Epithelial cell of proximal tubule (primary cell): Measurements from ENCODE around the gene SH3RF3. TPM values are rescaled to one million over a fixed set of nuclear protein-coding genes. Genes with fewer than 3 reads are reported as not detected.

Source experiments
- DNase-seq: peaks from one replicate; pipeline ENCODE4 v3.0.0-alpha.2; 2011; ENCODE audit warnings: low read depth
- H3K4me3 ChIP-seq: 2 replicates; pipeline ENCODE4 v1.5.1; 2011; ENCODE audit warnings: low read depth, mild to moderate bottlenecking, low read length
- total RNA-seq: library from RNA; depleted of rRNA; stranded (reverse); fragments of >200 nt; gene quantifications from 2 replicates; pipeline ENCODE4 v1.2.3, GENCODE V29; 2015
- TF ChIP-seq, protein P1 (sequence below): conservative IDR thresholded peaks from 2 replicates; pipeline ENCODE4 v1.5.1; 2012; ENCODE audit warnings: low read depth, mild to moderate bottlenecking, low read length

The SH3RF3 gene
- total RNA-seq, 1 donor from 2014 or later = 1.7 TPM

DNA sequence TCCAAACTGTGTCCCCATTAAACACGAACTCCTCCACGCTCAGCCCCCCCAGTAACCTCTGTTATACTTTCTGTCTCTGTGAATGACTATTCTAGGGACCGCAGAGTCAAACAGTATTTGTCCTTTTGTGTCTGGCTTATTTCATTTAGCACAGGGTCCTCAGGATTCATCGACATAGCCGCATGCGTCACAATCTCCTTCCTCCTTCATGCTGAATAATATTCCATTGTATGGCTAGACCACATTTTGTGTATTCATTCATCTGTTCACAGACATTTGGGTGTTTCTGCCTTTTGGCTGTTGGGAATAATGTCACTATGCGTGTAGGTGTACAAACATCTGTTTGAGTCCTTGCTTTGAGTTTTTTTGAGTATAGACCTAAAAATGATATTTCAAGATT is 80.9 kb downstream of the SH3RF3 start:
- no peak overlapping the region for H3K4me3 ChIP-seq
- TF ChIP-seq, protein P1, sequence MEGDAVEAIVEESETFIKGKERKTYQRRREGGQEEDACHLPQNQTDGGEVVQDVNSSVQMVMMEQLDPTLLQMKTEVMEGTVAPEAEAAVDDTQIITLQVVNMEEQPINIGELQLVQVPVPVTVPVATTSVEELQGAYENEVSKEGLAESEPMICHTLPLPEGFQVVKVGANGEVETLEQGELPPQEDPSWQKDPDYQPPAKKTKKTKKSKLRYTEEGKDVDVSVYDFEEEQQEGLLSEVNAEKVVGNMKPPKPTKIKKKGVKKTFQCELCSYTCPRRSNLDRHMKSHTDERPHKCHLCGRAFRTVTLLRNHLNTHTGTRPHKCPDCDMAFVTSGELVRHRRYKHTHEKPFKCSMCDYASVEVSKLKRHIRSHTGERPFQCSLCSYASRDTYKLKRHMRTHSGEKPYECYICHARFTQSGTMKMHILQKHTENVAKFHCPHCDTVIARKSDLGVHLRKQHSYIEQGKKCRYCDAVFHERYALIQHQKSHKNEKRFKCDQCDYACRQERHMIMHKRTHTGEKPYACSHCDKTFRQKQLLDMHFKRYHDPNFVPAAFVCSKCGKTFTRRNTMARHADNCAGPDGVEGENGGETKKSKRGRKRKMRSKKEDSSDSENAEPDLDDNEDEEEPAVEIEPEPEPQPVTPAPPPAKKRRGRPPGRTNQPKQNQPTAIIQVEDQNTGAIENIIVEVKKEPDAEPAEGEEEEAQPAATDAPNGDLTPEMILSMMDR = no peak
- DNase-seq = no peak

DNA sequence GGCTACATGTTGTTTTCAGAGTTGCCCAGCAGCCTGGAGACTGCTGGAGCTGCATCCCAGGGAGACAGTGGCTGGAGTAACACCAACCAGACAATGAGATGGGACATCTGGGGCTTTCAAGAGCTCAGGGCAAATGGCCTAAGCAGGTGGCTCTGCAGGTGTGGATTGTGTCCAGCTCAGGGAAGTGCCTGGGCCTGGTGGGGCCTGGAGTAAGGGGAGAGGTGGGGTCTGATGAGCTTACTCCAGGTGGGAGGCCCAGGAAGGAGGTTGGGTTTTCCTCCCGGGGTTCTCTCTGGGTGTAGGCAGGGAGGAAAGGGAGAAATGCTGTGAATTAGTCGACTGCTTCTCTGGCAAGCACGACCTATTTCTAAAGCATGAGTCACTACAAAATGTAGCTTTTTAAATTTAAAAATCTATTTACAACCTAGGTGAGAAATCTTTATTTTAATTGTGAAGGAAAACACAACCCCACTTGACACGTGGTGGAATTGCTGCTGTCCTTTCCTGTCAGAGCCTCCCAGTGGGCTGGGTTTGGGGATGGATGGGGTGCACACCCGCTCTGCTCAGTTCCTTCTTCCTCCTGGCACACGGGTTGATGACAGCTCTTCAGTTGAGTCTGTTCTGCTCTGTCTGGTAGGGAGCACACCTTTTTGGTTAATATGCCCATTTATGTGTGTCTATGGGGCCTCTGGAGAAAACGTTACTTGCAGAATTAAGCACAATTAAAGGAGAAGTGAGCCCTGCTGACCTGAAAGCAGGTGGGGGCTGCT is 81.6 kb downstream of the SH3RF3 start:
- no peak for DNase-seq
- H3K4me3 ChIP-seq = no peak overlapping the region
- TF ChIP-seq, protein P1 = no peak

DNA sequence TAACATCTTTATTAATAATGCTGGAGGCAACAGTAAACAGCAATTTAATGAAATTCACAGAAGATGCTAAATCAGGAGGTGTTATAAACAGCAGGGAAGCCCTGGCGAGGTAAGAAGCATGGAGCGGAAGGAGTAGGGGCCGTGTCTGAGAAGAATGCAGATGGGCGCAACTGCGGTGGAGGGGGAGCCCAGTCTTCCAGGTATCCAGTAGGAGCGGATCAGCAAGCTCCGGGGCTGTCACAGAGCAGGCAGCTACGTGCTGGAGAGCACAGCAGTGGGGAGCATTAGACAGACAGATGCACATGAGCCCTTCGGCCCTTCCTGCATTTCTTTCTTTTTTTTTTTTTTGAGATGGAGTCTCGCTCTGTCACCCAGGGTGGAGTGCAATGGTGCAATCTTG is 82.3 kb downstream of the SH3RF3 start:
- no peak for DNase-seq
- no peak overlapping the region for H3K4me3 ChIP-seq
- TF ChIP-seq, protein P1 = no peak

DNA sequence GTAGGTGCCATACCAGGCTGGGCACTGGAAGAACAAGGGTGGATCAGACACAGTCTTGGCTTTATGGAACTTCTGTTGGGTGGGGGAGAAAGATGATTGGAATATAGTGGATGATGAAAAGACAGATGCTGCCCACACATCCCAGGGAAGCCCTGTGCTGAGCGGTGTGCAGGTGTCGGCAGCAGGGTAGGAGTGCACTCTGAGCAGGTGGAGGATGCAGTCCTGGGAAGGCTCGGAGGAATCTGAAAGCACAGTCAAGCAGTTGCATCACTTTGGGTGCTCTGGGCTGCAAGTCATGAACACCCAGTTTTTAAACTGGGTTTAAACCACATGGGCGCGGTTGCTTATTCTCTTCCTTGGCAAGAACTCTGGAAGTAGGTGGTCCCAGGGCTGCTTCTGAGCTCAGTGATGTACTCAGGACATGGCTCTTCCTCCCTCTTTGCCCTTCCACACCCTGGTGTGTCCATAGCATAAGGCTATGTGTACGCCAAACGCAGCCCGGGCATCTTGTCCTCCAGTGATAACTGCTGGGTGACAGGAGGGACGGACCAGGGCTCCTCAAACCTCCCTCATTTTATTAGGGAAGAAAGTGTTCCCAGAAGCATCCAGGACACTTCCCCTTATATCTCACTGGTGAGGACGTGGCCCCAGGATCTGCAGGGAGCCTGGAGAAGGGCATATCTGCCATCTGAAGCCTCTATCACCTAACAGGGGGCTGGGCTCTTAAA is 84.0 kb downstream of the SH3RF3 start:
- TF ChIP-seq, protein P1 = no peak
- no peak for DNase-seq
- H3K4me3 ChIP-seq = no peak overlapping the region

DNA sequence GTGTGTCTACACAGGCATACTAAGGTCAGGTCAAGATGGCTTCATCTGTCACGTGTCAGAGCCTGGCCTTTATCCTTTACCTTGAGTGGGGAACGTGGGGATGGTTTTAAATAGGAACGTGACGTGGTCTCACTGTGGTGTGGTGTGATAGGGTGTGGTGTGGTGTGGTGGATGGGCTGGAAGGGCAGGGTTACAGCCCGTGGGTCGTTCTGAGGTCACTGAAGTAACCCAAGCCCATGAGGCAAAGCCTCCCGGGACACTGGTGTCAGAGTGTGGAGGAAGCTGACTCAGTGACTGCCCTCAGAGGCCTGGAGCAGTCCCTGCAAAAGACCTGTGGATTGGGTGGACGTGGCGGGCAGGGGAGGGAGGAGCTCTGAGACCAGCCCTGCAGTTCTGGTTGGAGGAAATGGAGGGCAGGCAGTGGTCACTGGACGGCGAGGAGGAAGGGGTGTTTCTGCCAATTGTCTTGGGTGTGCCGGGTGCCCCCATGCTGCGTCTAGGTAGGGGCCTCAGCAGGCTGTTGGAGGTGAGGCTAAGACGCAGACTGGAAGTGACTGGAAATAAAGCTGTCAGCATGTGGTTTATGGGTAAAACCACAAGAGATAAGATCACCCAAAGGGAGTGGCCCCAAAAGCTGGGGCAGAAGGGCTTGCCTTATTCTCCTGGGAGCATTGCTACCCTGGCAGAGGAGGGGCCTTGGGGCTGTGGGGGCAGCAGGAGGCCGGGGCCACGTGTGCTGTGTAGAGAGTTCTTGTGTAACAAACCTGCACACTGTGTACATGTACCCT is 84.8 kb downstream of the SH3RF3 start:
- DNase-seq = no peak
- no peak overlapping the region for H3K4me3 ChIP-seq
- TF ChIP-seq, protein P1 = no peak

DNA sequence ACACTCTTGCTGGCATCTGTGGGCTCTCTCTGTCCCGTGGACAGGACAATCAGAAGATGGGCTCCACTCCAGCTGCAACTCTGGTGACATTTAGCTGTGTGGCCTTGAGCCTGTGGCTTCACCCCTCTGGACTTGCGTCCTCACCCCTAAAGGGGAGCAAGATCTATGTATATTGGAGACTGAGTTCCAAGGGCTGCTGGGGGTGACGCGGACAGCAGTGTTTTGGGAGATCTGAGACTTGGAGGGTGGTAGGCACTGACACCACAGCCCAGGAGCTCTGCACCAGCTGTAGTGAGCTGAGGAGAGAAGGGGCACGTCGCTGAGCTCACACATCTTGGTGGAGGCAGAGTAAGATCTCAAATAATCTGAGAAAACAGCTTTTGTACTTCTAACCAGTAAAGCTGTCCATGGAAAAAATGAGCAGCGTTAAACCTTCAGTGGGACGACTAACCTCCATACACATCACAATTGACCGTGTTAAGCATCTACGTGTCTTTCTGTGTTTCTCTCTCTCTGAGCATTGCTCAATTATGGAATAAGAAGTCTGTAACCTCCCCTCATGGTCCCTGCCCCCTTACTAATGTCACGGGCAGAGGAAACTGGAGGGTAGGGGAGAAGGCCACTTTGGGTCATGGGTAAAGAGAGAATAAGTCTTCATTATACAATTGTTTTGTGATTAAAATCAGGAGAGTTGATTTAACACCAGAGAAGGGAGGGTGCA is 85.8 kb downstream of the SH3RF3 start:
- TF ChIP-seq, protein P1 = no peak
- DNase-seq = no peak
- no peak overlapping the region for H3K4me3 ChIP-seq
